Suprapubic skin (tissue), 4 donors: ENCODE measurements around the gene CNOT9. TPM values are rescaled to one million over a fixed set of nuclear protein-coding genes. Genes with fewer than 3 reads are reported as not detected.

Experiments used
- DNase-seq, 2 donors: peaks; one replicate each; pipeline ENCODE4 v3.0.0-alpha.2; 2019; ENCODE audit warnings: low spot score in 2 of 2
- H3K27ac ChIP-seq: fragments of 200-600 bp; sonication (generic); one replicate; pipeline ENCODE4 v1.5.1; 2019
- H3K27me3 ChIP-seq: fragments of 200-600 bp; sonication (generic); one replicate; pipeline ENCODE4 v1.5.1; 2019
- H3K36me3 ChIP-seq: fragments of 200-600 bp; sonication (generic); one replicate; pipeline ENCODE4 v1.5.1; 2019
- H3K4me1 ChIP-seq: fragments of 200-600 bp; sonication (generic); one replicate; pipeline ENCODE4 v1.5.1; 2019
- H3K4me3 ChIP-seq: fragments of 200-600 bp; sonication (generic); one replicate; pipeline ENCODE4 v1.5.1; 2019; ENCODE audit warnings: mild to moderate bottlenecking
- H3K9me3 ChIP-seq: fragments of 200-600 bp; sonication (generic); one replicate; pipeline ENCODE4 v1.5.1; 2019
- CTCF ChIP-seq, 2 donors: fragments of 200-600 bp in 1 of 2; fragments of 450-650 bp in 1 of 2; sonication (generic) in 1 of 2; IDR thresholded peaks; one replicate each; pipeline ENCODE4 v1.5.1; 2016 to 2019; ENCODE audit warnings: antibody characterized with exemption in 2 of 2, mild to moderate bottlenecking in 1 of 2, moderate library complexity in 1 of 2
- EP300 ChIP-seq: sonication (generic); formaldehyde crosslinking; IDR thresholded peaks from one replicate; pipeline ENCODE4 v1.6.1; 2017; ENCODE audit warnings: antibody characterized with exemption
- POLR2A ChIP-seq, 2 donors: fragments of 450-650 bp; IDR thresholded peaks; one replicate each; pipeline ENCODE4 v1.6.1; 2017; ENCODE audit warnings: antibody characterized with exemption in 2 of 2, mild to moderate bottlenecking in 2 of 2, moderate library complexity in 2 of 2
- POLR2AphosphoS5 ChIP-seq, 3 donors: sonication (generic); formaldehyde crosslinking; IDR thresholded peaks; one replicate each; pipeline ENCODE4 v1.6.1; 2017; ENCODE audit warnings: antibody characterized with exemption in 3 of 3
- WGBS: methylation state at CpG from one replicate; pipeline ENCODE4 v1.1.5; 2018; 5-methylcytosine and 5-hydroxymethylcytosine counted together
- total RNA-seq, 4 donors: library from RNA; depleted of rRNA; stranded (reverse); fragments of >200 nt; gene quantifications; one replicate each; pipeline ENCODE4 v1.1.0, GENCODE V29; 2016

The CNOT9 gene
- total RNA-seq, 4 donors from 2014 or later, result 41.9 to 77.6 (median 46.7) TPM

- H3K4me1 ChIP-seq, result no peaks in the 10 kb centered on the region
- no peaks in the 10 kb centered on the region for H3K27me3 ChIP-seq
- WGBS, result 91% methylated on average over 11 of the region's 11 CpGs
- no peak overlapping the region for H3K27ac ChIP-seq
- DNase-seq, result no peak
- TF ChIP-seq EP300 (no peak), POLR2A (IDR thresholded peaks at IDR 0.05) (no peak), CTCF (IDR thresholded peaks at IDR 0.05) (no peak), POLR2AphosphoS5 (IDR thresholded peaks at IDR 0.05) (no peak)
- no peak overlapping the region for H3K4me3 ChIP-seq
- H3K9me3 ChIP-seq, result no peaks in the 10 kb centered on the region
- H3K36me3 ChIP-seq, result peaks cover 92% of the 10 kb centered on the region
These were observed 76.1 kb downstream of the CNOT9 start for GRCh38 chr2:218644721-218645120.

GRCh38 chr2:218645126-218645525, 76.5 kb downstream of the CNOT9 start:
- peaks cover 93% of the 10 kb centered on the region for H3K36me3 ChIP-seq
- no peak for DNase-seq

More at GRCh38 chr2:218645126-218645525, 76.5 kb downstream of the CNOT9 start:
- TF ChIP-seq POLR2AphosphoS5 (IDR thresholded peaks at IDR 0.05) (no peak), POLR2A (IDR thresholded peaks at IDR 0.05) (no peak), EP300 (no peak), CTCF (IDR thresholded peaks at IDR 0.05) (no peak)
- WGBS, result 86% methylated on average over 1 of the region's 1 CpG
- Histone ChIP-seq H3K4me3 (no peak overlapping the region), H3K9me3 (no peaks in the 10 kb centered on the region), H3K27ac (no peak overlapping the region), H3K4me1 (no peaks in the 10 kb centered on the region), H3K27me3 (no peaks in the 10 kb centered on the region)

Other genes starting within 250 kb of the CNOT9 start
- not detected for gene CATIP, start 212.0 kb upstream of the CNOT9 start, total RNA-seq
- 10 to 100 TPM in 2 of 4 donors, 1 to 10 TPM in 1, under 1 TPM in 1; 0.78 to 16.1 (median 7.6) TPM for gene SLC11A1, start 186.6 kb upstream of the CNOT9 start, total RNA-seq
- 100 to 1,000 TPM in 2 of 4 donors, 10 to 100 TPM in 2; 70.3 to 140 (median 99.5) TPM for gene CTDSP1, start 169.0 kb upstream of the CNOT9 start, total RNA-seq
- 1 to 10 TPM in 2 of 4 donors, under 1 TPM in 2; 0.21 to 3.3 (median 1.1) TPM for gene VIL1, start 149.7 kb upstream of the CNOT9 start, total RNA-seq
- gene USP37, start 488 bp upstream of the CNOT9 start, total RNA-seq, result 10 to 100 TPM; 10.2 to 25.9 (median 20.5) TPM
- 1 to 10 TPM in 3 of 4 donors, under 1 TPM in 1; 0.55 to 2.5 (median 1.5) TPM for gene PLCD4, start 39.1 kb downstream of the CNOT9 start, total RNA-seq
- 10 to 100 TPM; 27.4 to 38.7 (median 30.7) TPM for gene ZNF142, start 90.8 kb downstream of the CNOT9 start, total RNA-seq
- gene BCS1L, start 90.8 kb downstream of the CNOT9 start, total RNA-seq, result 10 to 100 TPM; 30.3 to 72.8 (median 39.2) TPM
- 10 to 100 TPM; 19.0 to 42.6 (median 23.2) TPM for gene RNF25, start 103.2 kb downstream of the CNOT9 start, total RNA-seq
- gene STK36, start 103.2 kb downstream of the CNOT9 start, total RNA-seq, result 10 to 100 TPM; 20.7 to 43.4 (median 21.9) TPM
- gene TTLL4, start 142.0 kb downstream of the CNOT9 start, total RNA-seq, result 10 to 100 TPM; 18.9 to 43.5 (median 25.2) TPM
- 10 to 100 TPM; 17.4 to 30.7 (median 21.8) TPM for gene CYP27A1, start 213.3 kb downstream of the CNOT9 start, total RNA-seq